K562 (cell line): ENCODE data around the gene TSTD1. TPM values are rescaled to one million over a fixed set of nuclear protein-coding genes. Genes with fewer than 3 reads are reported as not detected.

Experiments
- CHAMP1 ChIP-seq: fragments of 450-650 bp; IDR thresholded peaks from 2 replicates; pipeline ENCODE4 v1.6.1; 2016; ENCODE audit warnings: mild to moderate bottlenecking
- DEAF1 ChIP-seq: fragments of 450-650 bp; formaldehyde crosslinking; IDR thresholded peaks from 2 replicates; pipeline ENCODE4 v1.4.0; 2020; ENCODE audit warnings: mild to moderate bottlenecking, moderate library complexity
- ELF4 ChIP-seq: fragments of 450-650 bp; formaldehyde crosslinking; IDR thresholded peaks from 2 replicates; pipeline ENCODE4 v1.4.0; 2022; ENCODE audit warnings: missing genetic modification characterization
- HNRNPL ChIP-seq: fragments of 200-400 bp; formaldehyde crosslinking; IDR thresholded peaks from 2 replicates; pipeline ENCODE4 v1.6.1; 2017; ENCODE audit warnings: low read depth, mild to moderate bottlenecking, low read length
- MAZ ChIP-seq, 2 experiments: fragments of 450-650 bp in 1 of 2; sonication (generic) in 1 of 2; formaldehyde crosslinking; IDR thresholded peaks in 1 of 2; conservative IDR thresholded peaks in 1 of 2; 2 replicates each; pipeline versions ENCODE4 v1.4.0 to v1.5.0; 2020; ENCODE audit warnings: mild to moderate bottlenecking in 1 of 2, missing genetic modification reagents in 1 of 2
- MCM7 ChIP-seq, 2 experiments: fragments of 450-650 bp; IDR thresholded peaks; 2 replicates each; pipeline ENCODE4 v1.6.1; 2016 to 2018
- MTA1 ChIP-seq: fragments of 450-650 bp; IDR thresholded peaks from 2 replicates; pipeline ENCODE4 v1.6.1; 2017; ENCODE audit warnings: borderline replicate concordance
- NCOA4 ChIP-seq: fragments of 450-650 bp; IDR thresholded peaks from 2 replicates; pipeline ENCODE4 v1.6.1; 2018; ENCODE audit warnings: mild to moderate bottlenecking; ENCODE audit not compliant: partially characterized antibody
- NEUROD1 ChIP-seq: fragments of 150-350 bp; IDR thresholded peaks from 2 replicates; pipeline ENCODE4 v1.6.1; 2014; ENCODE audit warnings: borderline replicate concordance, low read length, low read depth; ENCODE audit not compliant: partially characterized antibody
- PHB ChIP-seq: fragments of 250-450 bp; sonication (Bioruptor Pico); IDR thresholded peaks from 2 replicates; pipeline ENCODE4 v1.5.0; 2021
- PML ChIP-seq: IDR thresholded peaks from 2 replicates; pipeline ENCODE4 v1.6.1; 2012; ENCODE audit warnings: low read length, inconsistent platforms
- RFX1 ChIP-seq: fragments of 450-650 bp; IDR thresholded peaks from 2 replicates; pipeline ENCODE4 v1.6.1; 2016; ENCODE audit warnings: mild to moderate bottlenecking, moderate library complexity
- SMAD2 ChIP-seq: fragments of 150-350 bp; IDR thresholded peaks from 2 replicates; pipeline ENCODE4 v1.6.1; 2014; ENCODE audit warnings: low read depth, mild to moderate bottlenecking, low read length
- SP1 ChIP-seq: sonication (generic); formaldehyde crosslinking; IDR thresholded peaks from 2 replicates; pipeline ENCODE4 v1.8.1; 2022; ENCODE audit warnings: mild to moderate bottlenecking, missing genetic modification reagents
- STAT5B ChIP-seq: fragments of 250-450 bp; sonication (Bioruptor Pico); IDR thresholded peaks from 2 replicates; pipeline ENCODE4 v1.8.0; 2021; ENCODE audit warnings: mild to moderate bottlenecking, inconsistent platforms
- THAP12 ChIP-seq: fragments of 250-450 bp; sonication (Bioruptor Pico); IDR thresholded peaks from 2 replicates; pipeline ENCODE4 v1.9.0; 2021; ENCODE audit warnings: mild to moderate bottlenecking, inconsistent platforms
- polyA plus RNA-seq, 8 experiments: library from polyadenylated mRNA; depleted of rRNA in 4 of 8; stranded (reverse) in 5 of 8; unstranded in 3 of 8; fragments of >200 nt; fragmentation: Nextera tagmentation in 2 of 8; fragmentation: Illumina TruSeq in 1 of 8; extraction: Ambion mirVana in 2 of 8; extraction: Trizol in 1 of 8; gene quantifications; 2 replicates each; pipeline versions ENCODE4 v1.2.1 to v1.2.3, GENCODE V29; 2011 to 2014; ENCODE audit warnings: inconsistent platforms in 1 of 8, missing spikeins in 1 of 8
- total RNA-seq, 7 experiments: library from RNA; depleted of rRNA in 6 of 7; stranded (reverse); fragments of >200 nt in 6 of 7; fragmentation: Illumina TruSeq in 2 of 7; extraction: Trizol in 2 of 7; gene quantifications; 2 replicates each; pipeline versions ENCODE4 v1.2.1 to v1.2.3, GENCODE V29; 2011 to 2021; ENCODE audit warnings: low replicate concordance in 1 of 7
- TF ChIP-seq, protein P1 (sequence below): fragments of 450-650 bp; formaldehyde crosslinking; IDR thresholded peaks from 2 replicates; pipeline ENCODE4 v1.4.0; 2020; ENCODE audit warnings: mild to moderate bottlenecking
- TF ChIP-seq, protein P2 (sequence below): sonication (generic); formaldehyde crosslinking; IDR thresholded peaks from 2 replicates; pipeline ENCODE4 v1.5.0; 2020; ENCODE audit warnings: missing genetic modification reagents

The TSTD1 gene
- total and polyA plus RNA-seq, 9 of the 15 experiments (the other 6 are each of a cell fraction or from before 2014, with no cell fraction given): 0.23 to 0.53 TPM; not detected in 7

DNA sequence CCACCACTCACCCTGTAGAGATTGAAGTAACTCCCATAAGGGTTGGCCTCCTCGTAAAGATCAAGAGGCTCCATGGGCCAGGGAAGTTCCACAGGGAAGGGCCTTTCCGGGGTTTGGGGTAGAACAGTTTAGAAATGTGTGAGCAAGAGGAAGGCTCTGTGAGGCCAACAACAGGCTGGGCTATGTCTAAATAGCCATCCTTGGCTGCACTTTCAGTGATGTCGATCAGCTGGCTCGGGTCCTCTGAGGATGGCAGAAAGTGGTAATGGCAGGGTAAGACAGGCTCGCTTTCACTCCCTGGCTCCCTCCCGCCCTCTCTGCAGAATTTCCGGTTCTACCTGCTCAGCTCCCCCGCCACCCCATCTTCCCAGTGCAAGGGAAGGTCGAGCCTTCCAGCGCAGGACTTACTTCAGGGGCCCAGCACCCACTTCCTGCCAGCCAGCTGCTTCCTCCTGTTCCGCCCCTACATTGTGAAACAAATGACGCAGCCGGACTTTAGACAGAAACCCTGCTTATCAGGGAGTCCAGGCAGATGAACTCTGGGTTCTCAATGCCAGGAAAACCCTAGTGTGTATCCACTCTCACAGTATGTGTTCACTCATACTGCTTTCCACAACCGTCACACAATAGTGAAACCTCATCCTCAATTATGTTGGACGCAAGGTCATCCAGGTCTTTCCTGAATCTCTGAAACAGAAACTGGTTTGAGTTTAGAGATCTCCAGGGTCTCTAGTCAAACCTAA lies 25.1 kb downstream of the TSTD1 start (continued):
- TF ChIP-seq SMAD2: no peak
- TF ChIP-seq STAT5B (CRISPR knock-in tag): no peak
- TF ChIP-seq SP1: peak; percentile 83
- no peak for TF ChIP-seq HNRNPL
- TF ChIP-seq PML: peak; percentile 88
- TF ChIP-seq MAZ (CRISPR knock-in tag; conservative IDR thresholded peaks at IDR 0.05 in 1 of 2, IDR thresholded peaks at IDR 0.05 in 1 of 2): peak; percentile 74 to 79; a peak in 3 of 4 replicates
- TF ChIP-seq THAP12 (CRISPR knock-in tag): peak; percentile 51; the same call in 1 of the 2 replicates
- TF ChIP-seq, protein P1, sequence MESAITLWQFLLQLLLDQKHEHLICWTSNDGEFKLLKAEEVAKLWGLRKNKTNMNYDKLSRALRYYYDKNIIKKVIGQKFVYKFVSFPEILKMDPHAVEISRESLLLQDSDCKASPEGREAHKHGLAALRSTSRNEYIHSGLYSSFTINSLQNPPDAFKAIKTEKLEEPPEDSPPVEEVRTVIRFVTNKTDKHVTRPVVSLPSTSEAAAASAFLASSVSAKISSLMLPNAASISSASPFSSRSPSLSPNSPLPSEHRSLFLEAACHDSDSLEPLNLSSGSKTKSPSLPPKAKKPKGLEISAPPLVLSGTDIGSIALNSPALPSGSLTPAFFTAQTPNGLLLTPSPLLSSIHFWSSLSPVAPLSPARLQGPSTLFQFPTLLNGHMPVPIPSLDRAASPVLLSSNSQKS (CRISPR knock-in tag): no peak
- TF ChIP-seq NCOA4: no peak
- TF ChIP-seq ELF4 (CRISPR knock-in tag): peak; percentile 72; the same call in 1 of the 2 replicates
- TF ChIP-seq NEUROD1: peak; percentile 79
- no peak for TF ChIP-seq RFX1
- TF ChIP-seq MTA1: peak; percentile 67
- TF ChIP-seq PHB (CRISPR knock-in tag): no peak
- TF ChIP-seq DEAF1: 0 out of 2 replicates have a peak, but pooled peaks have one; percentile 6
- TF ChIP-seq, protein P2, sequence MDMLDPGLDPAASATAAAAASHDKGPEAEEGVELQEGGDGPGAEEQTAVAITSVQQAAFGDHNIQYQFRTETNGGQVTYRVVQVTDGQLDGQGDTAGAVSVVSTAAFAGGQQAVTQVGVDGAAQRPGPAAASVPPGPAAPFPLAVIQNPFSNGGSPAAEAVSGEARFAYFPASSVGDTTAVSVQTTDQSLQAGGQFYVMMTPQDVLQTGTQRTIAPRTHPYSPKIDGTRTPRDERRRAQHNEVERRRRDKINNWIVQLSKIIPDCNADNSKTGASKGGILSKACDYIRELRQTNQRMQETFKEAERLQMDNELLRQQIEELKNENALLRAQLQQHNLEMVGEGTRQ: no peak
- TF ChIP-seq MCM7 (IDR thresholded peaks at IDR 0.05): no peak
- TF ChIP-seq CHAMP1: peak; percentile 24; the same call in 1 of the 2 replicates
